Keratinocyte (primary cell): ENCODE measurements around the gene SZT2. TPM values are rescaled to one million over a fixed set of nuclear protein-coding genes. Genes with fewer than 3 reads are reported as not detected.

Source experiments
- DNase-seq: peaks from one replicate; pipeline ENCODE4 v3.0.0-alpha.2; 2011; ENCODE audit warnings: low read depth, missing footprints, low spot score
- FAIRE-seq: peaks from 2 replicates; lab custom pipeline; 2011; peaks lifted over from hg19 to GRCh38; lab: Jason Lieb, UNC
- H2AFZ ChIP-seq: 2 replicates; pipeline ENCODE4 v1.6.0; 2012; ENCODE audit warnings: low read length, control low read depth, inconsistent platforms; ENCODE audit not compliant: control insufficient read depth
- H3K27ac ChIP-seq: 2 replicates; pipeline ENCODE4 v1.5.1; 2011; ENCODE audit warnings: low read length; ENCODE audit not compliant: control insufficient read depth, insufficient read depth
- H3K27me3 ChIP-seq: 3 replicates; pipeline ENCODE4 v1.6.0; 2011; ENCODE audit warnings: low read length; ENCODE audit not compliant: control insufficient read depth, insufficient read depth; ENCODE audit errors: extremely low read depth
- H3K36me3 ChIP-seq, 2 experiments: 2 replicates in 1 of 2; 3 replicates in 1 of 2; pipeline ENCODE4 v1.5.1; 2011; ENCODE audit warnings: low read length in 2 of 2, mild to moderate bottlenecking in 1 of 2; ENCODE audit not compliant: control insufficient read depth in 2 of 2, insufficient read depth in 2 of 2; ENCODE audit errors: extremely low read depth in 1 of 2
- H3K4me1 ChIP-seq: 3 replicates; pipeline ENCODE4 v1.5.1; 2011; ENCODE audit warnings: low read length; ENCODE audit not compliant: control insufficient read depth, insufficient read depth; ENCODE audit errors: extremely low read depth
- H3K4me2 ChIP-seq: 3 replicates; pipeline ENCODE4 v1.6.0; 2011; ENCODE audit warnings: low read depth, low read length; ENCODE audit not compliant: control insufficient read depth, insufficient read depth; ENCODE audit errors: extremely low read depth
- H3K4me3 ChIP-seq, 3 experiments: fragments of 200-600 bp in 1 of 3; sonication (generic) in 1 of 3; 2 replicates in 2 of 3; 3 replicates in 1 of 3; pipeline ENCODE4 v1.5.1; 2011 to 2016; ENCODE audit warnings: low read length in 3 of 3, mild to moderate bottlenecking in 3 of 3, control low read depth in 2 of 3, inconsistent platforms in 1 of 3, low read depth in 1 of 3, mixed read lengths in 1 of 3, mixed run types in 1 of 3, moderate library complexity in 1 of 3; ENCODE audit not compliant: control insufficient read depth in 2 of 3, insufficient read depth in 2 of 3; ENCODE audit errors: extremely low read depth in 1 of 3
- H3K79me2 ChIP-seq: 2 replicates; pipeline ENCODE4 v1.6.0; 2012; ENCODE audit warnings: low read length; ENCODE audit not compliant: control insufficient read depth, insufficient read depth
- H3K9ac ChIP-seq: 3 replicates; pipeline ENCODE4 v1.6.0; 2011; ENCODE audit warnings: low read length; ENCODE audit not compliant: control insufficient read depth, insufficient read depth; ENCODE audit errors: extremely low read depth
- H3K9me1 ChIP-seq: 3 replicates; pipeline ENCODE4 v1.6.0; 2011; ENCODE audit warnings: low read length; ENCODE audit not compliant: control insufficient read depth, insufficient read depth; ENCODE audit errors: extremely low read depth
- H3K9me3 ChIP-seq: 2 replicates; pipeline ENCODE4 v1.5.1; 2012; ENCODE audit warnings: low read depth, low read length; ENCODE audit not compliant: control insufficient read depth
- H4K20me1 ChIP-seq: 3 replicates; pipeline ENCODE4 v1.6.0; 2011; ENCODE audit warnings: low read length; ENCODE audit not compliant: control insufficient read depth, insufficient read depth; ENCODE audit errors: extremely low read depth
- EZH2 ChIP-seq: IDR thresholded peaks from one replicate; pipeline ENCODE4 v1.6.1; 2012; ENCODE audit warnings: inconsistent platforms, mild to moderate bottlenecking, low read length, moderate library complexity
- dilution Hi-C: fragments of 300-500 bp; cut with MboI; formaldehyde crosslinking; loops from one replicate; pipeline ENCODE4 v1.7.0; 2020; ENCODE audit warnings: low sequenced_read_pairs; ENCODE audit not compliant: extremely low pct_ligation_motif_present
- polyA plus RNA-seq, 5 experiments: library from polyadenylated mRNA; depleted of rRNA in 3 of 5; stranded (reverse) in 3 of 5; stranded (forward) in 1 of 5; unstranded in 1 of 5; fragments of >200 nt; gene quantifications; 1 replicate in 1 of 5; 2 replicates in 3 of 5; 3 replicates in 1 of 5; pipeline versions ENCODE4 v1.2.1 to v1.2.3, GENCODE V29; 2011 to 2012; ENCODE audit warnings: missing spikeins in 2 of 5, low read depth in 1 of 5, low replicate concordance in 1 of 5
- TF ChIP-seq, protein P1 (sequence below), 3 experiments: IDR thresholded peaks in 1 of 3; conservative IDR thresholded peaks in 1 of 3; optimal IDR thresholded peaks in 1 of 3; 2 replicates in 2 of 3; 3 replicates in 1 of 3; pipeline versions ENCODE3 to v1.5.1; 2011; ENCODE audit warnings: low read length in 3 of 3, mild to moderate bottlenecking in 3 of 3, moderate library complexity in 2 of 3, control low read depth in 1 of 3, inconsistent platforms in 1 of 3; ENCODE audit not compliant: insufficient read depth in 2 of 3; ENCODE audit errors: extremely low read depth in 1 of 3

Gene SZT2
- polyA plus RNA-seq, 1 donor (not counting 4 experiments of a cell fraction or from before 2014, with no cell fraction given) = 6.1 TPM

DNA sequence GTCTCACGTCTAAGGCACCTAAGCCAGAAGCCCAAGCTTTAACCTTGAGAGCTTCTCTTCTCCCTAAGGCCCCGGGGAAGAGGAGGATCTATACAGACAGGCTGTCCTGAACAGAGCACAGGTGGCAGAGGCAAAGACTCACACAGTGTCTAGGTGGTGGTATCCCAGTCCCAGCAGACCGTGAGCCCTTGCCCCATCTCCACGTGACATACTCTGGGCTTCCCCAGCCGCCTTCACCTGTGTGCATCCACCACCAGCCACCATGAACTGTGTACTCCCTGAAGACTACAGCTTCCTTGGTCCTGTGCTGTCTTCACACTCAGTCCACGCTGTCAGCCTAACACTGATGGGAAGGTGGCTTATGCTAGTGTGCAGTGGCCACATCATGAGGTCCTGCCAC lies 31.7 kb downstream of the SZT2 start:
- H3K36me3 ChIP-seq = peaks cover 52 to 69% of the 10 kb centered on the region in 2 experiments
- peaks cover 8% of the 10 kb centered on the region for H3K9me3 ChIP-seq
- no peak overlapping the region for H3K4me2 ChIP-seq
- no peaks in the 10 kb centered on the region for H3K9me1 ChIP-seq
- H3K4me3 ChIP-seq = no peak overlapping the region
- FAIRE-seq = no peak
- H3K9ac ChIP-seq = no peak overlapping the region
- H4K20me1 ChIP-seq = no peaks in the 10 kb centered on the region
- no peak overlapping the region for H3K27ac ChIP-seq
- H3K4me1 ChIP-seq = no peaks in the 10 kb centered on the region
- no peak overlapping the region for H2AFZ ChIP-seq
- H3K27me3 ChIP-seq = no peaks in the 10 kb centered on the region
- dilution Hi-C loops = no loop called here
- H3K79me2 ChIP-seq = no peaks in the 10 kb centered on the region
- DNase-seq = no peak
- TF ChIP-seq, protein P1, sequence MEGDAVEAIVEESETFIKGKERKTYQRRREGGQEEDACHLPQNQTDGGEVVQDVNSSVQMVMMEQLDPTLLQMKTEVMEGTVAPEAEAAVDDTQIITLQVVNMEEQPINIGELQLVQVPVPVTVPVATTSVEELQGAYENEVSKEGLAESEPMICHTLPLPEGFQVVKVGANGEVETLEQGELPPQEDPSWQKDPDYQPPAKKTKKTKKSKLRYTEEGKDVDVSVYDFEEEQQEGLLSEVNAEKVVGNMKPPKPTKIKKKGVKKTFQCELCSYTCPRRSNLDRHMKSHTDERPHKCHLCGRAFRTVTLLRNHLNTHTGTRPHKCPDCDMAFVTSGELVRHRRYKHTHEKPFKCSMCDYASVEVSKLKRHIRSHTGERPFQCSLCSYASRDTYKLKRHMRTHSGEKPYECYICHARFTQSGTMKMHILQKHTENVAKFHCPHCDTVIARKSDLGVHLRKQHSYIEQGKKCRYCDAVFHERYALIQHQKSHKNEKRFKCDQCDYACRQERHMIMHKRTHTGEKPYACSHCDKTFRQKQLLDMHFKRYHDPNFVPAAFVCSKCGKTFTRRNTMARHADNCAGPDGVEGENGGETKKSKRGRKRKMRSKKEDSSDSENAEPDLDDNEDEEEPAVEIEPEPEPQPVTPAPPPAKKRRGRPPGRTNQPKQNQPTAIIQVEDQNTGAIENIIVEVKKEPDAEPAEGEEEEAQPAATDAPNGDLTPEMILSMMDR (optimal IDR thresholded peaks at IDR 0.05 in 1 of 3, IDR thresholded peaks at IDR 0.05 in 1 of 3, conservative IDR thresholded peaks at IDR 0.05 in 1 of 3; ENCODE audit: extremely low read depth in 1 of 3, insufficient read depth in 2 of 3, low read length in 3 of 3) = no peak
- no peak for TF ChIP-seq EZH2

- no peak overlapping the region for H2AFZ ChIP-seq
- peaks cover 8% of the 10 kb centered on the region for H3K9me3 ChIP-seq
- no peaks in the 10 kb centered on the region for H4K20me1 ChIP-seq
- H3K36me3 ChIP-seq = peaks cover 55 to 74% of the 10 kb centered on the region in 2 experiments
- dilution Hi-C loops = no loop called here
- H3K27ac ChIP-seq = no peak overlapping the region
- H3K9ac ChIP-seq = no peak overlapping the region
- H3K4me3 ChIP-seq = no peak overlapping the region
- H3K4me1 ChIP-seq = no peaks in the 10 kb centered on the region
- TF ChIP-seq EZH2 = no peak
- TF ChIP-seq, protein P1 (optimal IDR thresholded peaks at IDR 0.05 in 1 of 3, IDR thresholded peaks at IDR 0.05 in 1 of 3, conservative IDR thresholded peaks at IDR 0.05 in 1 of 3; ENCODE audit: extremely low read depth in 1 of 3, insufficient read depth in 2 of 3, low read length in 3 of 3) = no peak
- H3K4me2 ChIP-seq = no peak overlapping the region
- H3K79me2 ChIP-seq = no peaks in the 10 kb centered on the region
- no peaks in the 10 kb centered on the region for H3K9me1 ChIP-seq
- FAIRE-seq (no peak), DNase-seq (no peak)
- H3K27me3 ChIP-seq = no peaks in the 10 kb centered on the region
Observed at GRCh38 chr1:43421976-43422750, 32.5 kb downstream of the SZT2 start.
